ENCODE results near the gene HIPK3.
"Not testable (repeated sequence)": the region's sequence is repeated elsewhere in the genome, so short reads cannot be mapped to it uniquely, and the experiment has no call there.

The HIPK3 gene

DNA sequence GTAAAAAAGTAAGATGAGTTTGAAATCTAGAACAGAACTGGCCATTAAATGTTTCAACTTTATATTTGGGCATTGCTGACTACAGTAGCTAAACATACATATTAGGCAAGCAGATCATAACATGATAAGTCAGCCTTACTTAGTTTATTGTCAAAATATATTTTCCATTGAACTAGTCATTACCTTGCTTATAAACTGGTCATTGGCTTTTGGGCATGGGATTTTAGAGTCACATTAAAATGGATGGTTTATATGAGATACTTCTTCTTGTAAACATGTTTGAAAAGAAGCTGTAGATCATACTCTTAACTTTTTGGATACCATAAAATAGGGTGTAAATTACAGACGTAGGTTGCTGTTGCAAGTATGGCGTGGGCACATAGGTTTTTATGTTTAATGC lies 2.7 kb downstream of the HIPK3 start:
- no peak for DNase-seq

DNA sequence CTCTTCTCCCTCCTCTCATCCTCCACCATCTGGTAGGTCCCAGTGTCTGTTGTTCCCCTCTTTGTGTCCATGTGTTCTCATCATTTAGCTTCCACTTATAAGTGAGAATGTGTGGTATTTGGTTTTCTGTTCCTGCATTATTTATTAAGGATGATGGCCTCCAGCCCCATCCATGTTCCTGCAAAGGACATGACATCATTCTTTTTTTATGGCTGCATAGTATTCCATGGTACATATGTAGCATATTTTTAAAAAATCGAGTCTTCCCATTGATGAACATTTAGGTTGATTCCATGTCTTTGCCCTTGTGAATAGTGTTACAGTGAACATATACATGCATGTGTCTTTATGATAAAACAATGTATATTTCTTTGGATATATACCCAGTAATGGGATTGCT lies 4.2 kb downstream of the HIPK3 start:
- not testable (repeated sequence) for DNase-seq

DNA sequence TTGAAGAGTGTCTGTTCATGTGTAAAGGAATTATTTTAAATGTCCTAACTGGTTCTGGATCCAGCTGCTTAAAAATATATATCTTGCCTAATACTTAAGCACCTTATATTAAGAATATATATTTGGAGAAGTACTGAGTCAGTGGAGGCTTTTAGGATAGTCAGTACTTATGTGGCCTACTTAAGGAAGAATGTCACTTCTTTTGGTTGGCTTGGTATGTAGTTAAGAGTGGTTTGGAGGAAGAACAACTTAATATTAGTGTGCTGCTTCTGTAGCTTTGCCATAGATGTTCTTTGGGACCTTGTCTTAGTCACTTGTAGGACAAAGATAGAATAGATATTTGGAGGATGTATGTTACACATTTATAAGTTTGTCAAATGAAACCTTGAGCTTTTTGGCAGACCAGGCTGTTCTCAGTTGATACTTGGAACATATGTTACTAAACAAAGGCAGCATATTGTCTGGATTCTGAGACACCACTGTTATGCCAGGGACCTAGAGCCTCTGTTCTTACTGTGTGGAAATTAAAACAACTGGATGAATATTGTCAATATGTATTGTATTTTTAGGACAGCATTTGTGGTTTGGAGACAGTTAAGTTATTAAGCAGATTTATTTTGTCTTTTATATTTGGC lies 4.9 kb downstream of the HIPK3 start:
- no peak for DNase-seq

DNA sequence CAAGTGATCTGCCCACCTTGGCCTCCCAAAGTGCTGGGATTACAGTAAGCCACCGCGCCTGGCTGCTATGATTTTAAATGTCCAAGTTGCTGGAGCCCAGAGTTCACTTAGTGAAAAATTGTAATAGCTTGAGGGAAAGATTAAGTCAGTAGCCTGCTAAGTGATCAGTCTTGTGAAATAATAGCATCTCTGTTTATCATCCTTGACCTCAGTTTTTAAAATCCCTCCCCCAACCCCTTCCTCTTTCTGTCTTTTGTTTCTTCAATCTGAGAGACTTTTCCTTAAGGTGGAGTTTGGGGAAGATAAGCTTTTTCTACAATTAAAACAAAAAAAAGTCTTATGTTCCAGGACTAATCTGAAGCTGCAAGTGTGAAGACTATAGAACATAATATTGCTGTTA lies 6.4 kb downstream of the HIPK3 start:
- DNase-seq = no peak

DNA sequence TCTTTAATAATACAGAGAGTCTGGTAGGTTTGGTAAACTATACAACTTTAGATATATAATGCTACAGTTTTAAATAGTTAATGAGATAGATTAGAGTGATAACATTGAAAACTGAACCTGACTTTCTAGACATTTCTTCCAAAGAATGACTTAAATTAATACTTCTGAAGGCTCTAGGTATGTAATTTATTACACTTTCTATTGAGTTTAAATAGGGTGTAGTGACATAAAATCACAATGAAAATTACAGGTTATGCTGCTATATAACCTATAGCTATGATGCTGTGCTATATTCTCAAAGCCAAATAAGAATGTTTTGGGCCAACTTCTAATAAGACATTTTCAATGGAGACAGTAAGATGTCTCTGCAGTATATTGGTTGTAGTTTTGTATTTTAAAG lies 7.7 kb downstream of the HIPK3 start:
- DNase-seq = no peak

DNA sequence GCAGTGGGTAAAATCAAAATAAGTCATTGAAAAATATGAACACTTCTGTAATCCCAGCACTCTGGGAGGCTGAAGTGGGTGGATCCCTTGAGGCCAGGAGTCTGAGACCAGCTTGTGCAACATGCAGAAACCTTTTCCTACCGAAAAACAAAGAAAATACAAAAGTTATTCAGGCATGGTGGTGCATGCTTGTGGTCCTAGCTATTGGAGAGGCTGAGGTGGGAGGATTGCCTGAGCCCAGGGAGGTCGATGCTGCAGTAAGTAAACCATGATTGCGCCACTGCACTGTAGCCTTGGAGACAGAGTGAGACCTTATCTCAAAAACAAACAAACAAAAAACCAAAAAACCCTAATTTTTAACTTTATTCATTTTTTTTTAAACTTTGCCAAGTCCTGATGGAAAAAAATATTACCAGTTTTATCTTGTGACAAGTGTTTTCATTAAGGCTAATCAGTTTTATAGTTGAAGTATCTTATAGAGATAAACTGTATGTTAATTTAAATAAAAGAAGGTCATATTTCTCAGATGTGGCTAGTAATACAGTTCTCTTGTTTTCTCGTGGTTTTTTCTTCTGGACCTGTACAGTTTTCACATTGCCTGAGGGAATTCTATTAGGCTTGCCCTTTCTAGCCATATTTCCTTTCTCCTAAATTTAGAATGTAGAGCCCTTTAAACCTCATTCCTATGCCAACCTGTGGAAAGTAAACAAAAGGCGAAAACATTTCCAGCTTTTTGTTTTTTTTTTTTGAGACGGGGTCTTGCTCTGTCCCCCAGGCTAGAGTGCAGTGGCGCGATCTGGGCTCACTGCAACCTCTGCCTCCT lies 9.4 kb downstream of the HIPK3 start:
- no peak for DNase-seq

DNA sequence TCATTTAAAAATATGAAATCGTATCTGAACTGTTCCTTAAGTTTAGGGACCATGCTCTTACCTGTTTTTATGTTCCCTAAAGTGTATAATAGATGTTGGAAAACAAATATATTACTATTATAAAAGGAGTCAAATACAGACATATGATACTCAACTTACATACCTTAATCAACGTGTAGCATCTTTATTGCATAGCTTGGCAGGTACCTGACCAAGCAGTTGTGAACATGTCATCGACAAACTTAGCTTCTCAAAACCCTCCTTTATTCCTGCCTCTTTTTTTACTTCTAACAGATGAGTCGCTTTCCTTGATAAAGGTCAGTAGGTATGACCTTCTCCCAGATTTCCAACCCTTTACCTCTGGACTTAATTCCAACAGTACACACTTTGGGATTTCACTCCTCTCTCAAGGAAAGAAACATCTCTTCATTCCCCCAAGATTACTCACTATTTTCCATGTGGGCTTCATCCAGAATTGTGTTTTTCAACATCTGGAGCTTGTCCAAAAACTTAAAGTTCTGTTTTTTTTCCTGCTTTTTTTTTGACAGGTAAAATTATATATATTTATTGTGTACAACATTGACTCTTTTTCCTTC lies 11.9 kb downstream of the HIPK3 start:
- no peak for DNase-seq

DNA sequence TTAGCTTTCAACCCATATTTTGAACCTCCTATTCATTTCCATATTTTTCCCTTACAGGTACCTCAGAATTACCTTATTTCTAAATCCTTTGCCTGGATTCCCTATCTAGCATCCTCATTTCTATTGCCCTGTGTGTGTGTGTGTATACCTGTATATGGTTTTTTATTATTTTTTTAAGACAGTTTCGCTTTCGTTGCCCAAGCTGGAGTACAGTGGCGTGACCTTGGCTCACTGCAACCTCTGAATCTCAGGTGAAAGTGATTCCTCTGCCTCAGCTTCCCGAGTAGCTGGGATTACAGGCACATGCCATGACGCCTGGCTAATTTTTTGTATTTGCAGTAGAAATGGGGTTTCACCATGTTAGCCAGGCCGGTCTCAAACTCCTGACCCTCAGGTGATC lies 12.6 kb downstream of the HIPK3 start:
- DNase-seq = no peak

DNA sequence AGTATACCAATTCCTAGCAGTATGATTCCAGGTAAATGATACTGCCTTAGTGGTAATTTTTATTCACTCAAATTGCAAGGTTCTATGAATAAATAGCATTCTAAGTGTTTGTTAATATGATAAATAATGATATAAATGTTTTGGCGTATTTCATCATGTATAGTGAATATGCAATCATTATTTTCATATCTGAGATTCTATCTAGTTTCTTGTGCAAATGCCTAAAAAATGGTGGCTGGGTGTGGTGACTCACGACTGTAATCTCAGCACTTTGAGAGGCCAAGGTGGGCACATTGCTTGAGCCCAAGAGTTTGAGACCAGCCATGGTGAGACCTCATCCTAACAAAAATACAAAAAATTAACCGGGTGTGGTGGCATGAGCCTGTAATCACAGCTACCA lies 13.9 kb downstream of the HIPK3 start:
- DNase-seq = no peak

DNA sequence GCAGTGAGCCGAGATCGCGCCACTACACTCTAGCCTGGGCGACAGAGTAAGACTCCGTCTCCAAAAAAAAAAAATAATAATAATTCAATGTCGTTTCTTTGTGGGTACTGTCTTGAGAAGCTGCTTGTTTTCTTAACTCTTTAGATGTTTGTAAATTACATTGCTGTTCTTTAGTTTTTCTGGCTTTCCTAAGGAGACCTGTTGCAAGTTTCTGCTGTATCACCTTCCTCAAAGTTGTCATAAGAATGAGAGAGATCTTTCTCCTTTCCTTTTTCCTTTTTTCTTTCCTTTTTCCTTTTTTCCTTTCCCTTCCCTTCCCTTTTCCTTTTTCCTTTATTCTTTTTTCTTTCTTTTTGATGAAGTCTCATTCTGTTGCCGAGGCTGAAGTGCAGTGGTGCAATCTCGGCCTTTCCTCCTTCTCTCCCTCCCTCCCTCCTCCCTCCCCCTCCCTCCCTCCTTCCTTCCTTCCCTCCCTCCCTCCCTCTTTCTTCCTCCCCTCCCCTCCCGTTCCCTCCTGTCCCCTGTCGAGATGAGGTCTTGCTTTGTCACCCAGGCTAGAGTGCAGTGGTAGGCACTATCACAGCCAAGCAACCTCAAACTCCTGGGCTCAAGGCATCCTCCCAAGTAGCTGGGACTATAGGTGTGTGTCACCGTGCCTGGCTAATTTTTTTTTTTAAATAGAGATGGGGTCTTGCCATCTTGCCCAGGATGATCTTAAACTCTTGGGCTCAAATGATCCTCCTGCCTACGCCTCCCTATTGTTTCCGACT lies 15.3 kb downstream of the HIPK3 start:
- DNase-seq = no peak

DNA sequence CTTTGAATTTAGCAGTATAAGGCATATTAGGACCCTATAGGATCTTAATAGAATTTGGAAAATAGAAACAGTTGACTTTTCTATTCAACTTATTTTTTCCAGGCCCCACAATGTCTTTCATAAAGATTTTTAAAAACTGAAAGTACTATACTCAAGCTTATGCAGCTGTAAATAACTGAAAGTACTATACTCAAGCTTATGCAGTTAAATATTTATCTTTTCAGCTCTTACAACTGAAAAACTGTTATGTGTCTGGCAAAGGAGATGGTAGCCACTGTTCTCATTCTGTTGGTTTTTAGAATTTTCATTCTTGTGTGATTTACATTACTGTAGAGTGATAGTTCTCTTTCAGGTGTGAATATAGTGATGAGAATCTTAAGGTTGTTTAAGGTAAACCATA lies 16.5 kb downstream of the HIPK3 start:
- DNase-seq = no peak

DNA sequence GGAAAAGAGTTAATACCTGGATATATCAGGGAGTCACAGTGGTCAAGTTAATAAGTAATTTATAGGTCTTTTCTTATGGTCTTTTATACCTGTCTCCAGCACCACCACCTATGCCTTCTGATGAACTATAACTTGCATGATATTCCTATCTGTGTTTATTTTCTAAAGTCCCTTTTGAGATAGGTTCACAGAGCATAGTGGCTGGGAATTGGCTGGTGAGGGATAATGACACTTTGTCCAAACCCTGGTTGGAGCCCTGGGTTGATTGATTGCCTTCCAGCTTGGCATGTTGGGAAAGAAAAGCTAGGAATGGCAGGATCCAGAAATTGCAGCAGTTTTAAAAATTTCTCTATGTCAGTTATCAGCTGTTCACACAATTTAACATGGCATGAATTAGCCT lies 23.2 kb downstream of the HIPK3 start:
- DNase-seq = no peak

DNA sequence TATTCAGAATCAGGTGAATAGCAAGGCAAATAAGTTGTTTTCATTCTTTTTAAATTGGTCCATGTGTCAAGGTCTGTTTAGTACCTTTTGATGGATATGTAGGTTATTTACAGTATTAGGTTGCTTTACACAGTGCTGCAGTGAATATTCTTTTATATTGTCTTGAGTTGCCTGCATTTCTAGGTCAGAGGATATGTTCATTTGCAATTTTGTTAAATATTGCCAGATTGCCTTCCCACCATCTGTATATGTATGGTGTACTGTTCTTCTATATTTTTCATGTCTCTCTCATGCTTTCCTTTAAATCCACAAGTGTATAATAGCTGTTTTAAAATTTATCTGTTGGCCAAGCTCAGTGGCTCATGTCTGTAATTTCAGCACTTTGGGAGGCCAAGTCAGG lies 24.6 kb downstream of the HIPK3 start:
- DNase-seq = no peak

DNA sequence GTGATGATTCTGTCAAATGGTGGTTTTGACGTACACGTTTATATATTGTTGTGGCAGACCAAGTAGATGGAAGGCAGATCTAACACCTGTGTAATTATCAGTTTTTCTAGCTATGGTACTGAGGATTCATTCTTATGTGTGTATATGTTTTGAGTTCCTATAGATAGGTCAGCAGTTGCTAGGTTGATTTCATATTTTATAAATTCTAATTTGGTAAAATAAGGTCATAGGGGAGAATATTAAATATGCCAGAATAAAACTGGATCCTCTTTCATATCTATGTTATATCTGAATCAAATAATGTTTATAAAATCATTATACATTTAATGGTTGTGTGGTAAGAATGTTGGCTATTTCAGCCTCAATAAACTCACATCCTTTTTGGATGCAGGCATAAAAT lies 27.6 kb downstream of the HIPK3 start:
- DNase-seq = no peak

DNA sequence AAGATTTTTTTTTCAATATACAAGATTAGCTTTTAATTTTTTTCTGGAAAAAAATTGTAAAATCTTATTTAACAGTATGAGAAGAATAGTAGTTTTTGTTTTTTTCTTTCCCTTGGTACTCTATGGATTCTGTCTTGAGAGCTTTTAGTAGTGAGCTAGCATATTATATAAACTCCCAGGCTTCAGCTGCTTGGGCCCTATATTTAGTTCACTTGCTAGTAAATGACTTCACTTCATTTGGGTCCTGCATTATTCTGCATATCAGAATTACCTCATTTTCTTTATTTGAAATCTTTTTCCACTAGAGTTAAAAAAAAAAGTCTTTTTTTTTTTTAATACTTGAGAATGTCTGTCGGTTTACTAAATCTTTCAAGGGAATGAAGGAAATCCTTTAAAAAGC lies 33.1 kb downstream of the HIPK3 start:
- DNase-seq = no peak

DNA sequence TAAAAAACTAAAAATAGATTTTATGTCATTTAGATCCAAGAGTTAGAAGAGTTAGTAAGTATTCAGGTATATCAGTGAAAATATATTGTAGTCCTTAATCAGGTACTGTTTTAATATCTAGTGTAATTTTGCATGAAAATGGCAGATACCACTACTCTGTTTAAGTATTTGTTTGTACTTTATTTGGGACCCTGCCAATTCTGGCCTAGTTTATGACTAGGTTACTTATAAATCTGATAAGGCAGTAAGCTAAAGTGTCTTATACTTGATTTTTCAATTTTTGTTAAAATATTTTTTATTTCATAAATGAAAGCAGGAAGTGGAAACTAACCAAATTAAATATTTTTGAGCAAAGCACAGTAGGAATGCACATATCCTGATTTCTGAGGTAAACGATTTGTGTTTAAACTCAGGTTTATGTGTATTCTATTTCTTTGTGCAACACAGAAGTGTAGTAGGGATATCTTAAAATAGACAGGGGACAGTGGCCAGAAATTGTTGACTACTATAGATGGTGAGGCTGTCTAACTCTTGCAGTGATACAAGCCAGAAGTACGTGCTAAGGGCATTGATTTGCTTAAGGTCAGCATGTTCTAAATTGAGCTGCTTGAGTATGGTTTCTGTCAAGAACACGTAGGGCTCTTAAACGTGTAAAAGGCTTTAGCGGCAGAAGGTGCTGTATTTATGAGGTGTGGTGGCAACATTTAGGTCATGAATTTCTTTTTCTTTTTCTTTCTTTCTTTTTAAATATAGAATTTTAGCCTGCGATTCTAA lies 34.0 kb downstream of the HIPK3 start:
- no peak for DNase-seq

DNA sequence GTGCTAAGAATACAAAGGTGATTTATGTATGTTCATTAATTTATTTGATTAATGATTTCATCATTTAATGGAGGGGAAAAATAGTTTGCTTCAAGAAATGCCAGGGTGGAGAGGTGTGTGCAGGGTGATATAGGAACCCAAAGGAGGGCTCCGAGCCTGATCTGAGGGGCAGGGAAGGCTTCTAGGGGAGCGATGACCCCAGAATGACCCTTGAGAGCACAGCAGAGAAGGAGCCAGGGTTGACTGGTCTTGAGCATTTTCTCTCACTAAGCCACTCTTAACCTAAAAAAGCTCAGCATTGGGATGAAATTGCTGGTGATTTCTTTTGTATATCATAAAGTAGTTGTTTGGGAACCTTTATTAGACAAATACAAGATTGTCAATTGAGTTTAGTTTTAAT lies 35.1 kb downstream of the HIPK3 start:
- no peak for DNase-seq

DNA sequence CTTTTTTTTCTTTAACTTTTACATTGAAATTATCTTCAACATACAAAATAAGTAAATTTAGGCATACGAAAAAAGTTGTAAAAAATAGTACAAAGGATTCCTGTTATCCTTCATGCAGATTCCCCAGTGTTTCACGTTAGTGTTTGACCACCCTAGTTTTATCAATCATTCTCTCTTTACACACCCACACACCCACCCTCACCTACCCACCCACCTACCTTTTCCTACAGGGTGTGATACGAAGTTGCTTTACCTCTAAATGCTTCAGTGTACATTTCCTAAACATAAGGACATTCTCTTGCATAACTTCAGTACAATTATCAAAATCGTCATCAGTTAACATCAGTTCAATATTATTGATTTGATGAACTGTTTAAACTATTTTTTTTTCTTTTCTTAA lies 37.0 kb downstream of the HIPK3 start:
- no peak for DNase-seq

DNA sequence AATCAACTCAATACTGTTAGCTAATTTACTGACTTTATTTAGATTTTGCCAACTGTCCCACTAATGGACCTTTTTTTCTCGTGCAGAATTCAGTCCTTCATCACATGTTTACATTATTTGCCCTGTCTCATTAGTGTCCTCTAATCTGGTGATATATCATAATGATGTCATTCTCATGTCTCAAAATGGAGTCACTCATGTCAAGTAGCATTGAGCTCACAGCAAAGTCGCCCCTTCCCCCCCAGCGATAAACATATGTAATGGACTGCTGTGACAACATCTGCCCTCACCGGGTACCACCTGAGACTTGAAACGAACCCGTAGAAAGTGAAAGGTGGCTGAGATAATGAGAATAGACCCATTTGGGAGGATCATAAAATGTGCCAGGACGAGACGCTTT lies 37.6 kb downstream of the HIPK3 start:
- no peak for DNase-seq

DNA sequence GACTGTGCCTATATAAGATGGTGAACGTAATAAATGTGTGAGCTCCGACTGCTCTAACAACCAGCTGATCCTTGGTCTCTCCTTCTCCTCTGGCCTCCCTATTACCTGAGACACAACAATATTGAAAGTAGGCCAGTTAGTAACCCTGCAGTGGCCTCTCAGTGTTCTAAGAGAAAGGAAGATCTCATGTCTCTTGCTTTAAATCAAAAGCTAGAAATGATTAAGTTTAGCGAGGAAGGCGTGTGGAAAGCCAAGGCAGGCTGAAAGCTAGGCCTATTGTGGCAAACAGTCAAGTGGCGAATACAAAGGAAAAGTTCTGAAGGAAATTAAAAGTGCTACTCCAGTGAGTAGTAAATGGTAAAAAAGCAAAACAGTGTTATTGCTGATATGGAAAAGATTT lies 39.5 kb downstream of the HIPK3 start:
- DNase-seq = no peak

DNA sequence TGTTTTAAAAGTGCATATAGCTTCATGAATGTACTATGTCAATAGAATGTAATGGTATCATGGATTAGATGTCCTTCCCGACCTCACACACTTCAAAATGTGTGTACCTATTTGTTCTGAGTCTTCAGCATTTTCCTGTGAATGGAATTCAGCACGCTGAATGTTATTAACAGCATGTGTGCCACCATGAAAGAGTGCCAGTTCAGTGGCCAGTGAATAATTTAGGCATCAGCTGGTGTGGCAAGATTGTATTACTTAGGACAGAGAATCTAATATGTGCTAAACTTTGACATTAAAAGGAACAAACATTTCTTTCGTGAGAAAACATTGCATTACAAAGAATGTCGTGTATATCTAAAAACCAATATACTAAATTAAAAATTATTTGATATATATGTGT lies 46.4 kb downstream of the HIPK3 start:
- DNase-seq = no peak

DNA sequence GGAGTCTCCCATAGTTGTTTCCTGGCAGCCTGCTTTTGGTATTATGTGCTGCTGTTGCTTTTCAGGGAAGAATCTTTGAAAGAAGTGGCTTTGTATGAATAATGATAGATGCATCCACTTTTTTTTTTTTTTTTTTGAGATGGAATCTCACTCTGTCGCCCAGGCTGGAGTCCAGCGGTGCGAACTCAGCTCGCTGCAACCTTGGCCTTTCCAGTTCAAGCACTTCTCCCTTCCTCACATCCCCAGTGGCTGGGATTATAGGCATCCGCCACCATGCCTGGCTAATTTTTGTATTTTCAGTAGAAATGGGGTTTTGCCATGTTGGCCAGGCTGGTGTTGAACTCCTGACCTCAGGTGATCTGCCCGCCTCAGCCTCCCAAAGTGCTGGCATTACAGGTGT lies 49.6 kb downstream of the HIPK3 start:
- not testable (repeated sequence) for DNase-seq

DNA sequence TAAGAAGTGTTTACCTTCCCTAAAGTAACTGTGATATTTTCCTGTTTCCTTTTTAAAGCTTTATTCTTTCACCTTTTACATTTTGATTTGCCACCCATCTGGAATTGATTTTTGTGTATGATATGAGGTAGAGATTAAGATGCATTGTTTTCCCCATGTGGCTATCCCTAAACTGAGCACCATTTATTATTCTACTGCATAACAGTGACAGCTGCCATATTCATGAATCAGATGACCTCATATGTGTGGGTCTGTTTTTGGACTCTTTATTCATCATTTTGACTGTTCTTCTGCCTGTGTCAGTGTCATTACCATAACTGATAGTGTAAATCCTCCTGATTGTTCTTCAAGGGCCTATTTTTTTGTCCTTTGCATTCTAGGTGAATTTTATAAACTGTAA lies 50.8 kb downstream of the HIPK3 start:
- DNase-seq = peak; percentile 28
